Astrocyte (in vitro differentiated cells and primary cell): ENCODE results near the gene CTSD. TPM values are rescaled to one million over a fixed set of nuclear protein-coding genes. Genes with fewer than 3 reads are reported as not detected.
A peak's percentile ranks its signal among the peaks of the same experiment; 100 is the strongest.

Experiments used
- DNase-seq: peaks from one replicate; pipeline ENCODE4 v3.0.0-alpha.2; 2010; ENCODE audit warnings: low read depth
- FAIRE-seq: peaks from 2 replicates; lab custom pipeline; 2011; peaks lifted over from hg19 to GRCh38; lab: Jason Lieb, UNC
- H2AFZ ChIP-seq: 2 replicates; pipeline ENCODE4 v1.6.0; 2012; ENCODE audit warnings: low read depth, low read length, inconsistent platforms
- H3K27ac ChIP-seq: 2 replicates; pipeline ENCODE4 v1.5.1; 2011; ENCODE audit warnings: low read depth, low read length, inconsistent platforms
- H3K27me3 ChIP-seq: 2 replicates; pipeline ENCODE4 v1.6.0; 2011; ENCODE audit warnings: low read length, inconsistent platforms; ENCODE audit not compliant: insufficient read depth
- H3K36me3 ChIP-seq: 2 replicates; pipeline ENCODE4 v1.5.1; 2011; ENCODE audit warnings: low read length, inconsistent platforms; ENCODE audit not compliant: insufficient read depth
- H3K4me1 ChIP-seq: 2 replicates; pipeline ENCODE4 v1.5.1; 2011; ENCODE audit warnings: low read length, inconsistent platforms; ENCODE audit not compliant: insufficient read depth
- H3K4me2 ChIP-seq: 2 replicates; pipeline ENCODE4 v1.6.0; 2012; ENCODE audit warnings: low read length, inconsistent platforms
- H3K4me3 ChIP-seq: 2 replicates; pipeline ENCODE4 v1.5.1; 2011; ENCODE audit warnings: low read depth, mild to moderate bottlenecking, low read length, inconsistent platforms; ENCODE audit not compliant: insufficient read depth
- H3K79me2 ChIP-seq: 2 replicates; pipeline ENCODE4 v1.6.0; 2012; ENCODE audit warnings: mild to moderate bottlenecking, low read length, inconsistent platforms; ENCODE audit not compliant: insufficient read depth
- H3K9ac ChIP-seq: 2 replicates; pipeline ENCODE4 v1.6.0; 2012; ENCODE audit warnings: mild to moderate bottlenecking, low read length, inconsistent platforms
- H3K9me3 ChIP-seq: 2 replicates; pipeline ENCODE4 v1.5.1; 2012; ENCODE audit warnings: low read depth, mild to moderate bottlenecking, low read length, inconsistent platforms; ENCODE audit not compliant: insufficient read depth
- H4K20me1 ChIP-seq: 2 replicates; pipeline ENCODE4 v1.6.0; 2012; ENCODE audit warnings: low read length, inconsistent platforms; ENCODE audit not compliant: insufficient read depth
- H3K27ac Mint-ChIP-seq: one replicate; pipeline ENCODE4 v1.8.0; 2021; ENCODE audit warnings: mild to moderate bottlenecking, mixed read lengths; ENCODE audit not compliant: unreplicated experiment
- H3K27me3 Mint-ChIP-seq: one replicate; pipeline ENCODE4 v1.8.0; 2021; ENCODE audit warnings: low read depth, mixed read lengths; ENCODE audit not compliant: unreplicated experiment
- H3K36me3 Mint-ChIP-seq: one replicate; pipeline ENCODE4 v1.8.0; 2021; ENCODE audit warnings: low read depth, mixed read lengths; ENCODE audit not compliant: unreplicated experiment
- H3K4me1 Mint-ChIP-seq: one replicate; pipeline ENCODE4 v1.8.0; 2021; ENCODE audit warnings: low read depth, mixed read lengths; ENCODE audit not compliant: unreplicated experiment
- H3K4me3 Mint-ChIP-seq: one replicate; pipeline ENCODE4 v1.8.0; 2021; ENCODE audit warnings: mild to moderate bottlenecking, moderate library complexity, mixed read lengths; ENCODE audit not compliant: unreplicated experiment
- H3K9me3 Mint-ChIP-seq: one replicate; pipeline ENCODE4 v1.8.0; 2021; ENCODE audit warnings: mild to moderate bottlenecking, mixed read lengths; ENCODE audit not compliant: unreplicated experiment
- CTCF ChIP-seq: IDR thresholded peaks from 2 replicates; pipeline ENCODE4 v1.5.1; 2011; ENCODE audit warnings: low read depth, mild to moderate bottlenecking, inconsistent platforms, low read length, moderate library complexity; ENCODE audit not compliant: insufficient read depth
- EZH2 ChIP-seq: IDR thresholded peaks from 2 replicates; pipeline ENCODE4 v1.6.1; 2012; ENCODE audit warnings: mild to moderate bottlenecking, low read length, inconsistent platforms; ENCODE audit not compliant: insufficient read depth
- total RNA-seq: library from RNA; stranded (reverse); gene quantifications from 2 replicates; pipeline ENCODE4 v1.2.1, GENCODE V29; 2021

CTSD gene
- total RNA-seq, 1 donor from 2014 or later = 290 TPM

DNA sequence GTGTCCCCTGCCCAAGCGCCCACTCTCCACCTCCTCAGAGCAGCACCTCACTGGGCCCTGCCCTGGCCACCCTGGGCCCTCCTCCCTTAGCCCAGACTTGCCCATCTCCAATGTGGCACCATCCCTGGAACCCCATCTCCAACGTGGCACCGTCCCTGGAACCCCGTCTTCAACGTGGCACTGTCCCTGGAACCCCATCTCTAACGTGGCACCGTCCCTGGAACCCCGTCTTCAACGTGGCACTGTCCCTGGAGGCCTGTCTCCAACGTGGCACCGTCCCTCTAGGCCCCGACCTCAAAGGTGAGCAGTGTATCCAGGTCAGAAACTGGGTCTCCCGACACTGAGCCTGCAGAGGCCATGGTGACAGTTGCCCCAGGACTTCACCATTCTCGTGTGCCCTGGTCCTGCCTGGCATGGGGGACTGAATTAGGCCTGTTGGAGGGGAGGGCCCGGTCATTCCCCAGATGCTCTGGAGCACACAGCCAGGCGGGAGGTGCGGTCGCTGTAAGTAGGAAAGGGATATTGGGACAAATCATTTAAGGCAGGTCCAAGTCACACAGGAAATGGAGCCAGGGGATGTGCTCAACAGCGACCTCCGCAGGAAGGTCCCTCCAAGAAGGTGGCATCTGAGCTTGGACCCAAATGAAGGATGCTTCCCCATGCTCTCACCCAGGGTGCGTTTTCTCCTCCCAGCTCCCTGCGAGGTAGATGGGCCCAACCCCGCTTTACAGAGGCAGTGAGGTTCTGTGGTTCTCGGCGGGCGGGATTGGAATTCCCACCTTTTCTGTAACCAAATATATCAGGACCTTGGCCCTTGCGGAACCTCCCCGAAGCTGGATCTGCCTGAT lies 2.4 kb upstream of the CTSD start:
- no peaks in the 10 kb centered on the region for H3K9me3 Mint-ChIP-seq
- DNase-seq (no peak), FAIRE-seq (no peak)
- H3K9me3 ChIP-seq = no peaks in the 10 kb centered on the region
- no peak overlapping the region for H3K9ac ChIP-seq
- H3K4me1 ChIP-seq = peaks cover 19% of the 10 kb centered on the region
- H3K4me1 Mint-ChIP-seq = peaks cover 14% of the 10 kb centered on the region
- no peak overlapping the region for H3K4me3 ChIP-seq
- no peak for TF ChIP-seq EZH2
- no peak for TF ChIP-seq CTCF
- H3K79me2 ChIP-seq = peaks cover 22% of the 10 kb centered on the region
- no peak overlapping the region for H3K4me2 ChIP-seq
- H3K27me3 Mint-ChIP-seq = peaks cover 3% of the 10 kb centered on the region
- no peak overlapping the region for H3K4me3 Mint-ChIP-seq
- no peak overlapping the region for H3K27ac Mint-ChIP-seq
- no peaks in the 10 kb centered on the region for H3K36me3 Mint-ChIP-seq
- no peaks in the 10 kb centered on the region for H3K27me3 ChIP-seq
- H4K20me1 ChIP-seq = peaks cover 18% of the 10 kb centered on the region
- no peak overlapping the region for H3K27ac ChIP-seq
- H3K36me3 ChIP-seq = no peaks in the 10 kb centered on the region
- no peak overlapping the region for H2AFZ ChIP-seq

- DNase-seq = no peak
- H3K4me3 ChIP-seq = peak overlapping the region; percentile 64
- no peaks in the 10 kb centered on the region for H3K9me3 ChIP-seq
- Mint-ChIP-seq H3K9me3 (no peaks in the 10 kb centered on the region), H3K27me3 (no peaks in the 10 kb centered on the region), H3K4me3 (peak overlapping the region; percentile 79), H3K4me1 (peaks cover 8% of the 10 kb centered on the region), H3K27ac (no peak overlapping the region), H3K36me3 (no peaks in the 10 kb centered on the region)
- H3K27me3 ChIP-seq = no peaks in the 10 kb centered on the region
- peaks cover 27% of the 10 kb centered on the region for H3K79me2 ChIP-seq
- no peak for FAIRE-seq
- H3K9ac ChIP-seq = peak overlapping the region; percentile 84
- H3K4me1 ChIP-seq = peaks cover 32% of the 10 kb centered on the region
- peak overlapping the region; percentile 53 for H3K27ac ChIP-seq
- H4K20me1 ChIP-seq = peaks cover 28% of the 10 kb centered on the region
- peak overlapping the region; percentile 95 for H3K4me2 ChIP-seq
- H3K36me3 ChIP-seq = no peaks in the 10 kb centered on the region
- TF ChIP-seq EZH2 = no peak
- TF ChIP-seq CTCF = no peak
- H2AFZ ChIP-seq = peak overlapping the region; percentile 78
Observed at GRCh38 chr11:1763336-1763795, 361 bp downstream of the CTSD start.
